Colon (tissue), 2 donors: ENCODE data around the gene LATS2.

Experiments used
- FAIRE-seq: peaks from 2 replicates; lab custom pipeline; 2012; peaks lifted over from hg19 to GRCh38; lab: Jason Lieb, UNC
- donor health status: control.
- donor health status: control.

The LATS2 gene

DNA sequence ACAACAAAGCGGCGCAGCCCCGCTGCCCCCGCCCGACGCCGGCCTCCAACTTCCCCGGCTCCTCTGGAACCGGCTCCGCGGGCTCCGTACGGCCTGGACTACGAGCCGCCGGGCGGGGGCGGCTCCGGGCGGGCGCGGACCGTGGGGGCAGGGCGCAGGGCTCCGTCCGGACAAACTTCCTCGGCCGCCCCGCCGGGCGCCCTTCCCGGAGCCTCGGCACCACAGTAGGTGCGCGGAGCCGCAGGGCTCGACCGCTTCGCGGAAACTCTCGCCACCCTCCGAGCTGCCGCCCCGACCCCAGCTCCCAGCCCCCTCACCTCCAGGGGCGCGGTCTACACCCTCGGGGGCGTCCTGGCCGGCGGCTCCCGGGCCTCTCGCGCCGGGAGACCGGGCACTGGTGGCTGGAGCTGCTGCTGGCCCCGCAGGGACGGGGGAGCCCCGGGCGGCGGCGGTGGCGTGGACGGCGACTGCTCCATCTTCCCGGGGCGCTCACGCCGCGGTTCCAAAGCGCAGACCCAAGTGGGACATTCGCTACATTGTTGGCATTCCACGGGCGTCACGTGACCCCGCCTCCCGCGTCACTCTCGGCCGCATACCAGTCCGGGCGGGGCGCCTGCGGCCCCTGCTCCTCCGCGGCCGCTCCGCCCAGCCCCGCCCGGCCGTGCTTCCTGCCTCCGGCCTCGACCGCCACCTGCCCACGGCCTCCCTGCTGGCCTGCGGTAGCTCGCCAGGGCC lies at the start of gene LATS2:
Gene LATS2, minus strand, starts transcription at position 558 of the 735 bp plus-strand sequence. CDS start 15,560 bp downstream, outside the sequence.
- no peak for FAIRE-seq

DNA sequence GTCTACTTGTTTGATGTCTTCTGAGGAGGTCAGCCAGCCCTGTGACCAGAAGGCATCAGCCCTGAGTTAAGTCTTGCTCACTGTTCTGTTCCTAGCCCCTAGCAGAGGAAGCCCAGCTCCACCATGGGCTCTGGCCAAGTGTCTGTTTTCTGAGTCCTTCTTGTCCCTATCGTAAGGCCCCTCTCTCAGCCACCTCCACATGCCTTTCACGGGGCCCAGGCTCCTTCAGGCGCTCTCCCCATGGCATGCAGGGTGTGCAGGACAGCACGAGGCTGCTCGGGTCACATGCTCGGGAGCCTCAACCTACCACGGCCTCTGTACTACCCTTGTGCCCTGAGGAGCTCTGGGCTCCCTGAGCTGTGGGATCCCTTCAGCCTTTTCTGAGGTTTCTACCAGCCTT lies 47.8 kb upstream of the LATS2 start:
- FAIRE-seq = no peak

- FAIRE-seq = no peak
These were observed 44.7 kb upstream of the LATS2 start for GRCh38 chr13:21106089-21106488.

- FAIRE-seq = no peak
These were observed 43.0 kb upstream of the LATS2 start for GRCh38 chr13:21104199-21105019.

GRCh38 chr13:21101865-21102576 lies 40.6 kb upstream of the LATS2 start:
- FAIRE-seq = no peak

DNA sequence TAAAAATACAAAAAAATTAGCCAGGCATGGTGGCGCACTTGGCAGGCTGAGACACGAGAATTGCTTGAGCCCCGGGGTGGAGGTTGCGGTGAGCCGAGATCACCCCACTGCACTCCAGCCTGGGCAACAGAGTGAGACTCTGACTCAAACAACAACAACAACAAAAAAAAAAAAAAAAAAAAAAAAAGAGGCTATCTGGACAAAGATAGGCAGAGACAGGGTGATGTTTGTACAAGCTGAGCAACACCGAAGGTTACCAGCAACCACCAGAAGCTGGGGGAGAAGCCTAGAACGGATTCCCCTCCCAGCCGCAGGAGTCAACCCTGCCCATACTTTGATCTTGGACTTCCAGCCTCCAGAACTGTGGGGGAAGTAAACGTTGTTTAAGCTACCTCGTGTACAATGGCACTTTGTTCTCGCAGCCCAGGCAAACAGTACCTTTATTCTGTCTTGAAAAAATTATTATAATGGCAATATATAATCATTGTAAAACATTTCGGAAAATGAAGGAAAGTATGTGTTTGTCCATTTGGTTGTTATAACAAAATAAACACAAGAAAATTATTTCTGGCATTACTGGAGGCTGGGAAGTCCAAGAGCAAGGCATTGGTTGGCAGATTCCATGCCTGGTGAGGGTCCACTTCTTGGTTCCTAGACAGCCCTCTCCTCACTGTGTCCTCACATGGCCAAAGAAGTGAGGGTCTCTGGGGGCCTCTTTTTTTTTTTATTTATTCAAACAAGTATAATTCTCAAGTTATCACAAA lies 39.8 kb upstream of the LATS2 start:
- FAIRE-seq = no peak

DNA sequence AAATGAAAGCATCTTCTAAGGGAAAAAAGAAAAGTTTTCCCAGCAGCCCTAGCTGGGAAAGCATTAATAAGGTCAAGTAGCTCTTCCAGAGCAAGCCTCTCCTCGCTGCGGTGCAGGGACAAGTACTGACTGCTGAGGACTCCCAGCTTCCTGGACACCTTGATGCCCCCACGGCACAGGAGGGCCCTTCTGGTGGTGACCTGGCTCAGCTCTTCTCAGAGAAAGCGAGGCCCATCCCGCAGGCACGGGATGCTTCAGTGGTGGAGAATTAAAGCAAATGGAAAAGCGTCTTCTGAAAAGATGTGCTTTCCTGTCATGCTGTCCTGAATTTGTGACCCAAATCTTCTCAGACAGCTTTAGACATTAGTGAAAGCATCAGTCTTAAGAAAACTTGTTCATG lies 38.8 kb upstream of the LATS2 start:
- no peak for FAIRE-seq

DNA sequence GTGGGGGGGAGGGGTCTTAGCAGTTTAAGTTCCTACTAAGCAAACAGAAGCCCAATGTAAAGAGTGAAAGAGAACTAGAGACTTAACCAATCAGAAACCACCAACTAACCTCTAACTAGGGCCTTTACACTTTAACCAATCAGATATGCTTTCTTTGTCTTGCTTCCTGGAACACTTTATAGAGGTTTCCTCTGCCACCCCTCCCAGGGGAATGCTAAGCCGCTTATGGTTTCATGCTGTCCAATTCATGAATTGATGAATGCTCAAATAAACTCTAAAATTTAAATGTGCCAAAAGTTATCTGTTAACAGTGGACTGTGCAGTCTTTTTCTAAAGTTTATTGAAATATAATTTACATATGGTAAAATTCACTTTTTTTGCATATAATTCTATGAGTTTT lies 33.9 kb upstream of the LATS2 start:
- no peak for FAIRE-seq

- FAIRE-seq = no peak
These were observed 28.4 kb upstream of the LATS2 start for GRCh38 chr13:21089830-21090229.

GRCh38 chr13:21088534-21088933 lies 27.1 kb upstream of the LATS2 start:
- no peak for FAIRE-seq

GRCh38 chr13:21086929-21087328 lies 25.5 kb upstream of the LATS2 start:
- no peak for FAIRE-seq

GRCh38 chr13:21081926-21082325 lies 20.5 kb upstream of the LATS2 start:
- no peak for FAIRE-seq

DNA sequence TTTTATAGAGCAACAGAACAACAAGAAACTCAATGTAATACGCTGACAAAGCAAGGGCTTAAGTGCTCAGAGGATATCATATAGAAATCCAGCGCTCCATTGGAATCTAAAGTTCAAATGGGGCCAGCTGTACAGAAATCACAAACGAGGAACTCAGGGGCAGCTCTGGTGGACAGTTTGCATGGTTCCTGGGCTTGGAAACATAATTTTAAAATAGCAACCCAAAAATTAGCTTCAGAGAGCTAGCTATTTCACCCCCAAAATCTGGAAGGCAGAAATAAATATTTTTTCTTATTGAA lies 19.2 kb upstream of the LATS2 start:
- FAIRE-seq = no peak

DNA sequence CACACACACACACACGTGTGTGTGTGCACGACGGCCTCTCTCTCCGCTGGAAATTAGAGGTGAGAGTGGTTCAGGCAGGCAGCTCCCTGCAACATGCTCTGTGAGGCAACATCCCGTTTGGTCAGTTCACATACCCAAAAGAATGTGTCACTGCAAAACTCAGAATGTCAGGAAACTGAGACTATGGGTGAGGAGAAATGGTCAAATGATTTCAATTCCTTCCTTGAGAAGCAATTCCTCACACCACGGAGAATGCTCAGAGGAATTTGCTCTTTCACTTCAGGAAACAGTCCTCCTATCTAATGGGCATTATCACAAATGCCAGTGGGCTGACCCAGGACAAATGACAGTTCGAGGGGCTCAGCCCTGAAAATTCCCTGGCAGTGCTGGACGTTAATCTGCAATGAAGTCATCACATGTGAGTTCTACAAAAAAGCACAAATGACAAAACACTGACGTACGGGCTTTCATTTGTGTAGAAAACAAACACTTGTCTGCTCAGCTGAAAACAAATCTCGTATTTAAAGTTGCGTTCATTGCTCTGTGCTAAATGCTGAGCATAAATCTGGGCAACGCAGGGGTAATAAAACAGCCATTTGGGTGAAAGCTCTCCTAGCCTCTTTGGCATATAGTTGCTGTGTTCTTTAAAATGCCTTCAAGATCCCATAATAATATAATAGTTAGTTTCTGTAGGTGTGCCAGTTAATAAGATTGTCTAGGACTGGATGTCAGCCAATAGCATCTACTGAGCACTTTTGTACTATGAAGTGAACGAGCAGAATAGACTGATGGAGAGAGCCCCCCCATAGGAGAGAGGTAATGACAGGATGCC lies 18.6 kb upstream of the LATS2 start:
- no peak for FAIRE-seq

- no peak for FAIRE-seq
These were observed 17.8 kb upstream of the LATS2 start for GRCh38 chr13:21079221-21079620.

- no peak for FAIRE-seq
These were observed 17.1 kb upstream of the LATS2 start for GRCh38 chr13:21078501-21078900.

- FAIRE-seq = no peak
These were observed 16.5 kb upstream of the LATS2 start for GRCh38 chr13:21077788-21078353.

- no peak for FAIRE-seq
These were observed 15.8 kb upstream of the LATS2 start for GRCh38 chr13:21077076-21077787.

- FAIRE-seq = no peak
These were observed 14.9 kb upstream of the LATS2 start for GRCh38 chr13:21076253-21076652.
